HepG2 (cell line): ENCODE measurements around the gene SERPINA6.

Experiments used
- EP300 ChIP-seq, 3 experiments: sonication (generic) in 1 of 3; formaldehyde crosslinking in 1 of 3; IDR thresholded peaks; 2 replicates each; pipeline versions ENCODE4 v1.5.1 to v1.6.1; 2011 to 2020; ENCODE audit warnings: low read depth in 2 of 3, low read length in 2 of 3, borderline replicate concordance in 1 of 3, improper control_type of control experiment in 1 of 3, mild to moderate bottlenecking in 1 of 3, missing genetic modification reagents in 1 of 3, moderate library complexity in 1 of 3
- EZH2 ChIP-seq: conservative IDR thresholded peaks from 2 replicates; pipeline ENCODE4 v1.6.1; 2012; ENCODE audit warnings: mild to moderate bottlenecking, low read depth, low read length, moderate library complexity
- FOSL1 ChIP-seq: sonication (generic); formaldehyde crosslinking; IDR thresholded peaks from 2 replicates; pipeline ENCODE4 v1.9.0; 2021; ENCODE audit warnings: missing genetic modification reagents, borderline replicate concordance
- KAT8 ChIP-seq: IDR thresholded peaks from 2 replicates; pipeline ENCODE4 v1.6.1; 2016; ENCODE audit warnings: missing genetic modification reagents, missing compliant biosample characterization
- NFIC ChIP-seq: IDR thresholded peaks from 2 replicates; pipeline ENCODE4 v1.6.1; 2012; ENCODE audit warnings: mild to moderate bottlenecking, low read length, inconsistent platforms
- NR3C1 ChIP-seq: sonication (generic); formaldehyde crosslinking; IDR thresholded peaks from 2 replicates; pipeline ENCODE4 v1.4.0; 2020; ENCODE audit warnings: missing genetic modification reagents
- PHF20 ChIP-seq: sonication (generic); formaldehyde crosslinking; IDR thresholded peaks from 2 replicates; pipeline ENCODE4 v1.5.0; 2020; ENCODE audit warnings: mild to moderate bottlenecking, missing genetic modification reagents
- PHF8 ChIP-seq: sonication (generic); formaldehyde crosslinking; IDR thresholded peaks from 2 replicates; pipeline ENCODE4 v1.5.0; 2020; ENCODE audit warnings: missing genetic modification reagents
- REST ChIP-seq, 2 experiments: IDR thresholded peaks; 2 replicates each; pipeline ENCODE4 v1.6.1; 2011 to 2012; ENCODE audit warnings: low read length in 2 of 2, borderline replicate concordance in 1 of 2, low read depth in 1 of 2, mild to moderate bottlenecking in 1 of 2, moderate library complexity in 1 of 2
- SSRP1 ChIP-seq: IDR thresholded peaks from 2 replicates; pipeline ENCODE4 v1.6.1; 2016; ENCODE audit warnings: control low read depth
- ZNF263 ChIP-seq: sonication (generic); formaldehyde crosslinking; IDR thresholded peaks from 2 replicates; pipeline ENCODE4 v1.4.0; 2020; ENCODE audit warnings: missing genetic modification reagents
- TF ChIP-seq, protein P1 (sequence below): sonication (generic); formaldehyde crosslinking; IDR thresholded peaks from 2 replicates; pipeline ENCODE4 v1.4.0; 2020; ENCODE audit warnings: missing genetic modification reagents

GRCh38 chr14:94330432-94330831 lies 7.3 kb upstream of the SERPINA6 start:
- TF ChIP-seq EZH2 = no peak
- TF ChIP-seq NR3C1 (CRISPR knock-in tag) = no peak
- TF ChIP-seq, protein P1, sequence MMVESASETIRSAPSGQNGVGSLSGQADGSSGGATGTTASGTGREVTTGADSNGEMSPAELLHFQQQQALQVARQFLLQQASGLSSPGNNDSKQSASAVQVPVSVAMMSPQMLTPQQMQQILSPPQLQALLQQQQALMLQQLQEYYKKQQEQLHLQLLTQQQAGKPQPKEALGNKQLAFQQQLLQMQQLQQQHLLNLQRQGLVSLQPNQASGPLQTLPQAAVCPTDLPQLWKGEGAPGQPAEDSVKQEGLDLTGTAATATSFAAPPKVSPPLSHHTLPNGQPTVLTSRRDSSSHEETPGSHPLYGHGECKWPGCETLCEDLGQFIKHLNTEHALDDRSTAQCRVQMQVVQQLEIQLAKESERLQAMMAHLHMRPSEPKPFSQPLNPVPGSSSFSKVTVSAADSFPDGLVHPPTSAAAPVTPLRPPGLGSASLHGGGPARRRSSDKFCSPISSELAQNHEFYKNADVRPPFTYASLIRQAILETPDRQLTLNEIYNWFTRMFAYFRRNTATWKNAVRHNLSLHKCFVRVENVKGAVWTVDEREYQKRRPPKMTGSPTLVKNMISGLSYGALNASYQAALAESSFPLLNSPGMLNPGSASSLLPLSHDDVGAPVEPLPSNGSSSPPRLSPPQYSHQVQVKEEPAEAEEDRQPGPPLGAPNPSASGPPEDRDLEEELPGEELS (CRISPR knock-in tag) = no peak
- TF ChIP-seq FOSL1 (CRISPR knock-in tag) = no peak
- no peak for TF ChIP-seq NFIC
- TF ChIP-seq SSRP1 (CRISPR knock-in tag) = no peak
- TF ChIP-seq ZNF263 (CRISPR knock-in tag) = no peak
- no peak for TF ChIP-seq KAT8 (CRISPR knock-in tag)
- TF ChIP-seq PHF20 (CRISPR knock-in tag) = no peak
- no peak for TF ChIP-seq PHF8 (CRISPR knock-in tag)
- no peak for TF ChIP-seq EP300 (IDR thresholded peaks at IDR 0.05; ENCODE audit: low read depth in 2 of 2, low read length in 2 of 2)
- no peak for TF ChIP-seq EP300 (CRISPR knock-in tag; IDR thresholded peaks at IDR 0.05; ENCODE audit: borderline replicate concordance)
- TF ChIP-seq REST (IDR thresholded peaks at IDR 0.05; ENCODE audit: borderline replicate concordance in 1 of 2, low read depth in 1 of 2, low read length in 2 of 2) = no peak
